ENCODE results near the gene ISM2.

DNA sequence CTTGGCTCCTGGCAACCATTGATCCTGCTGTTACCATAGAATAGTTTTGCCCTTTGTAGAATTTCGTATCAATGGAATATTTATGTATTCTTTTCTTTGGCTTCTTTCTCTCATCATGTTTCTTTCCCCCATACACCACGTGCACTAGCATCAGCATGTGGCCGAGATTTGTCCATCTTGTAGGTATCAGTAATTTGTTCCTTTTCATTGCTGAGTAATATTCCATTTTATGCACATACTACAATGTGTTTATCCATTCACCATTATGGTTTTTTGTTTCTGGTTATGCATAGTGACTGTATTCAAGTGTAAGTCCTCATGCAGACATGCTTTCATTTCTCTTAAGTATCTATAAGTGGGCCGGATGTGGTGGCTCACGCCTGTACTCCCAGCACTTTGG is 4.5 kb upstream of the ISM2 start:
- TF ChIP-seq CTCF (IDR thresholded peaks at IDR 0.05) (no peak), POLR2A (IDR thresholded peaks at IDR 0.05) (no peak)
